Neural crest cell (in vitro differentiated cells): ENCODE data around the gene KRTAP1-5. TPM values are rescaled to one million over a fixed set of nuclear protein-coding genes. Genes with fewer than 3 reads are reported as not detected.
"Not testable (repeated sequence)": the region's sequence is repeated elsewhere in the genome, so short reads cannot be mapped to it uniquely, and the experiment has no call there.

Experiments used
- DNase-seq: peaks from one replicate; pipeline ENCODE4 v3.0.0; 2021; ENCODE audit warnings: low read depth, mixed read lengths, low spot score
- H3K27ac Mint-ChIP-seq: one replicate; pipeline ENCODE4 v1.8.0; 2021; ENCODE audit warnings: mild to moderate bottlenecking, mixed read lengths; ENCODE audit not compliant: unreplicated experiment
- H3K27me3 Mint-ChIP-seq: 2 replicates; pipeline ENCODE4 v1.8.0; 2021; ENCODE audit warnings: low read depth, mild to moderate bottlenecking, mixed read lengths
- H3K36me3 Mint-ChIP-seq: 2 replicates; pipeline ENCODE4 v1.8.0; 2021; ENCODE audit warnings: low read depth, mild to moderate bottlenecking, mixed read lengths
- H3K4me1 Mint-ChIP-seq: 2 replicates; pipeline ENCODE4 v1.8.0; 2021; ENCODE audit warnings: mixed read lengths
- H3K4me3 Mint-ChIP-seq: one replicate; pipeline ENCODE4 v1.8.0; 2021; ENCODE audit warnings: mild to moderate bottlenecking, mixed read lengths
- H3K9me3 Mint-ChIP-seq: 2 replicates; pipeline ENCODE4 v1.8.0; 2021; ENCODE audit warnings: mixed read lengths
- CTCF ChIP-seq: fragments of 200-600 bp; sonication (generic); conservative IDR thresholded peaks from 2 replicates; pipeline ENCODE4 v1.5.0; 2021; ENCODE audit warnings: antibody characterized with exemption, mild to moderate bottlenecking
- total RNA-seq: library from RNA; stranded (reverse); gene quantifications from 2 replicates; pipeline ENCODE4 v1.2.1, GENCODE V29; 2021

Gene KRTAP1-5
- total RNA-seq, 1 donor from 2014 or later = not detected

- Mint-ChIP-seq H3K27me3 (no peaks in the 10 kb centered on the region), H3K27ac (no peak overlapping the region), H3K36me3 (no peaks in the 10 kb centered on the region), H3K4me1 (no peaks in the 10 kb centered on the region), H3K9me3 (no peaks in the 10 kb centered on the region), H3K4me3 (no peak overlapping the region)
- DNase-seq = no peak
- no peak for TF ChIP-seq CTCF
These were observed 40.3 kb upstream of the KRTAP1-5 start for GRCh38 chr17:41067281-41067680.

- no peak for TF ChIP-seq CTCF
- H3K4me1 Mint-ChIP-seq = no peaks in the 10 kb centered on the region
- H3K9me3 Mint-ChIP-seq = no peaks in the 10 kb centered on the region
- no peaks in the 10 kb centered on the region for H3K27me3 Mint-ChIP-seq
- DNase-seq = no peak
- H3K4me3 Mint-ChIP-seq = no peak within 1 kb of the TSS
- no peak within 1 kb of the TSS for H3K27ac Mint-ChIP-seq
- no peaks in the 10 kb centered on the region for H3K36me3 Mint-ChIP-seq
These were observed 39.0 kb upstream of the KRTAP1-5 start, which contains the start of gene KRTAP2-4 for GRCh38 chr17:41065829-41066624. Gene KRTAP2-4 (minus strand): TSS chr17:41065879. CDS start chr17:41065845, 34 bp downstream.

- not testable (repeated sequence) for H3K4me3 Mint-ChIP-seq, H3K36me3 Mint-ChIP-seq, H3K27ac Mint-ChIP-seq, H3K4me1 Mint-ChIP-seq, DNase-seq, H3K9me3 Mint-ChIP-seq, H3K27me3 Mint-ChIP-seq
These were observed 38.1 kb upstream of the KRTAP1-5 start for GRCh38 chr17:41065016-41065689.

GRCh38 chr17:41064301-41064700, 37.3 kb upstream of the KRTAP1-5 start:
- H3K4me3 Mint-ChIP-seq = no peak overlapping the region
- H3K4me1 Mint-ChIP-seq = peaks cover 6% of the 10 kb centered on the region
- no peak for TF ChIP-seq CTCF
- H3K27me3 Mint-ChIP-seq = no peaks in the 10 kb centered on the region
- DNase-seq = no peak
- H3K36me3 Mint-ChIP-seq = no peaks in the 10 kb centered on the region
- H3K9me3 Mint-ChIP-seq = no peaks in the 10 kb centered on the region
- no peak overlapping the region for H3K27ac Mint-ChIP-seq

GRCh38 chr17:41063449-41063848, 36.4 kb upstream of the KRTAP1-5 start:
- DNase-seq = no peak
- no peak for TF ChIP-seq CTCF
- Mint-ChIP-seq H3K36me3 (no peaks in the 10 kb centered on the region), H3K27ac (no peak overlapping the region), H3K4me3 (no peak overlapping the region), H3K27me3 (no peaks in the 10 kb centered on the region), H3K4me1 (peaks cover 8% of the 10 kb centered on the region), H3K9me3 (no peaks in the 10 kb centered on the region)

GRCh38 chr17:41061964-41062363, 35.0 kb upstream of the KRTAP1-5 start:
- Mint-ChIP-seq H3K9me3 (peaks cover 7% of the 10 kb centered on the region), H3K4me1 (peaks cover 8% of the 10 kb centered on the region), H3K27ac (peak overlapping the region; percentile 43), H3K36me3 (no peaks in the 10 kb centered on the region), H3K27me3 (no peaks in the 10 kb centered on the region), H3K4me3 (no peak overlapping the region)
- DNase-seq = no peak
- TF ChIP-seq CTCF = no peak
